Measurements from ENCODE around the gene PCMT1. TPM values are rescaled to one million over a fixed set of nuclear protein-coding genes. Genes with fewer than 3 reads are reported as not detected.
"Not testable (repeated sequence)": the region's sequence is repeated elsewhere in the genome, so short reads cannot be mapped to it uniquely, and the experiment has no call there.

Gene PCMT1
- total RNA-seq, 2 experiments from 2014 or later = 117 to 125 TPM

- no peaks in the 10 kb centered on the region for H3K79me2 ChIP-seq (ENCODE audit: insufficient read depth, low read depth, low read length)
These were observed 92.8 kb downstream of the PCMT1 start for GRCh38 chr6:149842331-149842730.

DNA sequence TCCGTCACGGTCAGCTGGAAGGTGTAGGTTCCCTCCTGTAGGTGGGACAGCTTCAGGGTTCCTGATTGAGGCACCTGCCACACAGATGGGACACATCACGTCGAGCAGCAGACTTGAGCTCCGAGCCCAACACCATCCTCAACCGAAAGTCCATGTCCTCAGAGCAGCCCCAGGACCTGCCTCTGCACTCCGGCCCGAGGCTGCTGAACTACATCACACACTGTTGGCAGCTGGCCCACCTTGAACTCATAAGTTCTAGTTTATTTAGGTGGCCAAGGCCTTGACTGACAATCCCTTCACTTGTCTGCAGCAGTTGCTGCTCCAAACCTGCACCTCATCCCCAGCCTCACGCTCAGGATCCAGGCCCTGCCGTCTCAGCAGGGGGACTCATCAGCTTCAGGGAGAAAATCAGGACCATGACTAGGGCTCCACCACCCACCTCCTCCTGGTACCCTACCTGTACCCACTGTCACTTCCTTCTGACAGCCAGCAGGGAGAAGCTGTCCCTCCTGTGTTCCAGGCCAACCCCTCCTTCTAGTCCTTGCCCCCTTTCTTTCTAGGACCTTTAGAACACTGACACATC, 93.6 kb downstream of the PCMT1 start:
- Histone ChIP-seq H3K4me3 (ENCODE audit: low read depth, low read length, poor library complexity, severe bottlenecking) (no peak overlapping the region), H2AFZ (ENCODE audit: low read length) (no peak overlapping the region), H3K36me3 (ENCODE audit: insufficient read depth, low read length) (no peaks in the 10 kb centered on the region), H4K20me1 (ENCODE audit: insufficient read depth, low read length) (no peaks in the 10 kb centered on the region), H3K79me2 (ENCODE audit: insufficient read depth, low read depth, low read length) (no peaks in the 10 kb centered on the region), H3K9me3 (ENCODE audit: low read length) (no peaks in the 10 kb centered on the region), H3K27ac (ENCODE audit: low read depth, low read length, poor library complexity, severe bottlenecking) (no peak overlapping the region), H3K4me1 (ENCODE audit: insufficient read depth, low read length, poor library complexity, severe bottlenecking) (no peaks in the 10 kb centered on the region), H3K4me2 (ENCODE audit: low read length) (no peak overlapping the region), H3K9me2 (ENCODE audit: insufficient read depth, low read length) (no peaks in the 10 kb centered on the region)
- ChIA-PET CTCF (ENCODE audit: unreplicated experiment) (no interaction called here), POLR2A (no interaction called here)
- no peak for DNase-seq (ENCODE audit: low spot score)
- TF ChIP-seq EZH2phosphoT487 (IDR thresholded peaks at IDR 0.05; ENCODE audit: borderline replicate concordance, low read depth, low read length) = no peak
- TF ChIP-seq, protein P1, sequence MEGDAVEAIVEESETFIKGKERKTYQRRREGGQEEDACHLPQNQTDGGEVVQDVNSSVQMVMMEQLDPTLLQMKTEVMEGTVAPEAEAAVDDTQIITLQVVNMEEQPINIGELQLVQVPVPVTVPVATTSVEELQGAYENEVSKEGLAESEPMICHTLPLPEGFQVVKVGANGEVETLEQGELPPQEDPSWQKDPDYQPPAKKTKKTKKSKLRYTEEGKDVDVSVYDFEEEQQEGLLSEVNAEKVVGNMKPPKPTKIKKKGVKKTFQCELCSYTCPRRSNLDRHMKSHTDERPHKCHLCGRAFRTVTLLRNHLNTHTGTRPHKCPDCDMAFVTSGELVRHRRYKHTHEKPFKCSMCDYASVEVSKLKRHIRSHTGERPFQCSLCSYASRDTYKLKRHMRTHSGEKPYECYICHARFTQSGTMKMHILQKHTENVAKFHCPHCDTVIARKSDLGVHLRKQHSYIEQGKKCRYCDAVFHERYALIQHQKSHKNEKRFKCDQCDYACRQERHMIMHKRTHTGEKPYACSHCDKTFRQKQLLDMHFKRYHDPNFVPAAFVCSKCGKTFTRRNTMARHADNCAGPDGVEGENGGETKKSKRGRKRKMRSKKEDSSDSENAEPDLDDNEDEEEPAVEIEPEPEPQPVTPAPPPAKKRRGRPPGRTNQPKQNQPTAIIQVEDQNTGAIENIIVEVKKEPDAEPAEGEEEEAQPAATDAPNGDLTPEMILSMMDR (conservative IDR thresholded peaks at IDR 0.05; ENCODE audit: low read length) = no peak
- intact Hi-C loops (cut with micrococcal nuclease; ENCODE audit: unreplicated experiment) = no loop called here
- BruUV-seq (replicated peaks) = no TSS peak

More at GRCh38 chr6:149842331-149842730, 92.8 kb downstream of the PCMT1 start:
- H3K27ac ChIP-seq (ENCODE audit: low read depth, low read length, poor library complexity, severe bottlenecking) = no peak overlapping the region
- H3K4me2 ChIP-seq (ENCODE audit: low read length) = no peak overlapping the region
- no peaks in the 10 kb centered on the region for H3K4me1 ChIP-seq (ENCODE audit: insufficient read depth, low read length, poor library complexity, severe bottlenecking)
- no peak for TF ChIP-seq EZH2phosphoT487 (IDR thresholded peaks at IDR 0.05; ENCODE audit: borderline replicate concordance, low read depth, low read length)
- TF ChIP-seq, protein P1 (conservative IDR thresholded peaks at IDR 0.05; ENCODE audit: low read length) = no peak
- H3K9me2 ChIP-seq (ENCODE audit: insufficient read depth, low read length) = no peaks in the 10 kb centered on the region
- no peaks in the 10 kb centered on the region for H3K36me3 ChIP-seq (ENCODE audit: insufficient read depth, low read length)
- no peaks in the 10 kb centered on the region for H3K9me3 ChIP-seq (ENCODE audit: low read length)
- POLR2A ChIA-PET = no interaction called here
- BruUV-seq (replicated peaks) = no TSS peak
- no peak overlapping the region for H3K4me3 ChIP-seq (ENCODE audit: low read depth, low read length, poor library complexity, severe bottlenecking)
- no peak for DNase-seq (ENCODE audit: low spot score)
- H2AFZ ChIP-seq (ENCODE audit: low read length) = no peak overlapping the region
- intact Hi-C loops (cut with micrococcal nuclease; ENCODE audit: unreplicated experiment) = no loop called here
- CTCF ChIA-PET (ENCODE audit: unreplicated experiment) = no interaction called here
- no peaks in the 10 kb centered on the region for H4K20me1 ChIP-seq (ENCODE audit: insufficient read depth, low read length)

DNA sequence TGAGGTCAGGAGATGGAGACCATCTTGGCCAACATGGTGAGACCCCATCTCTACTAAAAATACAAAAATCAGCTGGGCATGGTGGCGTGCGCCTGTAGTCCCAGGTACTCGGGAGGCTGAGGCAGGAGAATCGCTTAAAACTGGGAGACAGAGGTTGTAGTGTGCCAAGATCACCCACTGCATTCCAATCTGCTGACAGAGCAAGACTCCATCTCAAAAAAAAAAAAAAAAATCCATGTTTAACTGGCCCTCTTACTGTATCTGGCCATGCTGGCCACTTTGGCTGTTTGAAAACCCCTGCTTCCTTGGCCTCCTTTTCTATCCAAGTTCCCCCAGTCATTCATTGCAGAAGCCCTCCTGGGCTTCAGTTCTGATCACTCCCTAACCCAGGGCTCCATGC, 94.5 kb downstream of the PCMT1 start:
- H3K79me2 ChIP-seq (ENCODE audit: insufficient read depth, low read depth, low read length); H3K36me3 ChIP-seq (ENCODE audit: insufficient read depth, low read length); DNase-seq (ENCODE audit: low spot score); H3K9me3 ChIP-seq (ENCODE audit: low read length); H3K4me1 ChIP-seq (ENCODE audit: insufficient read depth, low read length, poor library complexity, severe bottlenecking); BruUV-seq (replicated peaks); H3K27ac ChIP-seq (ENCODE audit: low read depth, low read length, poor library complexity, severe bottlenecking); CTCF ChIA-PET (ENCODE audit: unreplicated experiment); POLR2A ChIA-PET; H3K9me2 ChIP-seq (ENCODE audit: insufficient read depth, low read length); H4K20me1 ChIP-seq (ENCODE audit: insufficient read depth, low read length); intact Hi-C loops (cut with micrococcal nuclease; ENCODE audit: unreplicated experiment); H2AFZ ChIP-seq (ENCODE audit: low read length); H3K4me3 ChIP-seq (ENCODE audit: low read depth, low read length, poor library complexity, severe bottlenecking); H3K4me2 ChIP-seq (ENCODE audit: low read length): not testable (repeated sequence)

Measured in OCI-LY7 (cell line).